ENCODE measurements around the gene GRID2.

DNA sequence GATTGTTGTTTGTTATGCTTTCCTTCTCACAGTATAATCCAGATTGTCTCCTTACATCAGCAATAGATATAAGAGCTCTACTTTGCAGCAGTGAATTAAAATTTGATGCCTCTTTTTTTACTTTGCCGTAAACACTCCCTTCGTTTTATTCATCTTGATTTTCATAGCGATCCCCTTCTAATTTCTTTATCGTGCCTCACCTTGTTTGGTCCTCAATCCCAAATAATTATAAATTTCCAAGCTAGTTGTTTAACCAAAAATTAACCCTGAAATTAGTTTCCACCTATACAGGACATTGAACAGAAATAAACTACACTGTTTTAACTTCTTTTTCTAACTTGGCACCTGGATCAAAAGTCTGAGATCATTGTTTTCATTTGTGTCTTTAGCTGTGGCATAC lies 35.1 kb upstream of the GRID2 start:
- no peak for TF ChIP-seq POLR2A (IDR thresholded peaks at IDR 0.05)
- TF ChIP-seq, protein P1, sequence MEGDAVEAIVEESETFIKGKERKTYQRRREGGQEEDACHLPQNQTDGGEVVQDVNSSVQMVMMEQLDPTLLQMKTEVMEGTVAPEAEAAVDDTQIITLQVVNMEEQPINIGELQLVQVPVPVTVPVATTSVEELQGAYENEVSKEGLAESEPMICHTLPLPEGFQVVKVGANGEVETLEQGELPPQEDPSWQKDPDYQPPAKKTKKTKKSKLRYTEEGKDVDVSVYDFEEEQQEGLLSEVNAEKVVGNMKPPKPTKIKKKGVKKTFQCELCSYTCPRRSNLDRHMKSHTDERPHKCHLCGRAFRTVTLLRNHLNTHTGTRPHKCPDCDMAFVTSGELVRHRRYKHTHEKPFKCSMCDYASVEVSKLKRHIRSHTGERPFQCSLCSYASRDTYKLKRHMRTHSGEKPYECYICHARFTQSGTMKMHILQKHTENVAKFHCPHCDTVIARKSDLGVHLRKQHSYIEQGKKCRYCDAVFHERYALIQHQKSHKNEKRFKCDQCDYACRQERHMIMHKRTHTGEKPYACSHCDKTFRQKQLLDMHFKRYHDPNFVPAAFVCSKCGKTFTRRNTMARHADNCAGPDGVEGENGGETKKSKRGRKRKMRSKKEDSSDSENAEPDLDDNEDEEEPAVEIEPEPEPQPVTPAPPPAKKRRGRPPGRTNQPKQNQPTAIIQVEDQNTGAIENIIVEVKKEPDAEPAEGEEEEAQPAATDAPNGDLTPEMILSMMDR (IDR thresholded peaks at IDR 0.05), result no peak
